Astrocyte of the cerebellum (primary cell): ENCODE results near the gene UACA.

Experiments
- DNase-seq: peaks from one replicate; pipeline ENCODE4 v3.0.0-alpha.2; 2011; ENCODE audit warnings: low read depth
- H3K4me3 ChIP-seq: 2 replicates; pipeline ENCODE4 v1.5.1; 2011; ENCODE audit warnings: mild to moderate bottlenecking, low read depth, low read length, moderate library complexity
- CTCF ChIP-seq: IDR thresholded peaks from 2 replicates; pipeline ENCODE4 v1.5.1; 2012; ENCODE audit warnings: low read length, low read depth, moderate library complexity, mild to moderate bottlenecking; ENCODE audit errors: missing control alignments
- in situ Hi-C: cut with HindIII; loops from 2 replicates; pipeline ENCODE4 v1.10.0; 2017; ENCODE audit warnings: low sequenced_read_pairs

The UACA gene

GRCh38 chr15:70783610-70784022 is 20.3 kb upstream of the UACA start:
- no peak for TF ChIP-seq CTCF
- no peak overlapping the region for H3K4me3 ChIP-seq
- no peak for DNase-seq
- in situ Hi-C loops = no loop called here

GRCh38 chr15:70783041-70783440 is 19.7 kb upstream of the UACA start:
- in situ Hi-C loops = no loop called here
- DNase-seq = no peak
- no peak overlapping the region for H3K4me3 ChIP-seq
- no peak for TF ChIP-seq CTCF

GRCh38 chr15:70781236-70781635 is 17.9 kb upstream of the UACA start:
- no peak for TF ChIP-seq CTCF
- no peak overlapping the region for H3K4me3 ChIP-seq
- in situ Hi-C loops = no loop called here
- no peak for DNase-seq

GRCh38 chr15:70778258-70779076 is 15.1 kb upstream of the UACA start:
- in situ Hi-C loops = no loop called here
- TF ChIP-seq CTCF = no peak
- no peak for DNase-seq
- no peak overlapping the region for H3K4me3 ChIP-seq

GRCh38 chr15:70777170-70777926 is 14.0 kb upstream of the UACA start:
- TF ChIP-seq CTCF = no peak
- in situ Hi-C loops = no loop called here
- H3K4me3 ChIP-seq = no peak overlapping the region
- no peak for DNase-seq

GRCh38 chr15:70775160-70775559 is 11.8 kb upstream of the UACA start:
- no peak for DNase-seq
- no peak for TF ChIP-seq CTCF
- in situ Hi-C loops = no loop called here
- H3K4me3 ChIP-seq = no peak overlapping the region
